GM19239 (cell line): ENCODE data around the gene PYHIN1.
"Not testable (repeated sequence)": the region's sequence is repeated elsewhere in the genome, so short reads cannot be mapped to it uniquely, and the experiment has no call there.

Experiments
- DNase-seq: peaks from one replicate; pipeline ENCODE4 v3.0.0; 2011; ENCODE audit warnings: low spot score; ENCODE audit not compliant: insufficient read length
- FAIRE-seq: peaks from 2 replicates; lab custom pipeline; 2011; peaks lifted over from hg19 to GRCh38; lab: Jason Lieb, UNC

Gene PYHIN1

GRCh38 chr1:159010391-159010790 is 79.0 kb downstream of the PYHIN1 start:
- DNase-seq = no peak
- no peak for FAIRE-seq

DNA sequence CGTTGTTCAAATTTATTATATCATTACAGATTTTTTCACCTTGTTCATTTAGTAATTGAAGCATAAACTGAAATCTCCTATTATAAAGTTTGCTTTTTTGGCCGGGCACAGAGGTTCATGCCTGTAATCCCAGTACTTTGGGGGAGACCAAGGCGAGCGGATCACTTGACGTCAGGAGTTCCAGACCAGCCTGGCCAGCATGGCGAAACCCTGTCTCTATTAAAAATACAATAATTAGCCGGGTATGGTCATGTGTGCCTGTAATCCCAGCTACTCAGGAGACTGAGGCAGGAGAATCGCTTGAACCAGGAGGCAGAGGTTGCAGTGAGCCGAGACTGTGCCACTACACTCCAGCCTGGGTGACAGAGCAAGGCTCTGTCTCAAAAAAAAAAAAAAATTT is 79.6 kb downstream of the PYHIN1 start:
- FAIRE-seq, DNase-seq: not testable (repeated sequence)

DNA sequence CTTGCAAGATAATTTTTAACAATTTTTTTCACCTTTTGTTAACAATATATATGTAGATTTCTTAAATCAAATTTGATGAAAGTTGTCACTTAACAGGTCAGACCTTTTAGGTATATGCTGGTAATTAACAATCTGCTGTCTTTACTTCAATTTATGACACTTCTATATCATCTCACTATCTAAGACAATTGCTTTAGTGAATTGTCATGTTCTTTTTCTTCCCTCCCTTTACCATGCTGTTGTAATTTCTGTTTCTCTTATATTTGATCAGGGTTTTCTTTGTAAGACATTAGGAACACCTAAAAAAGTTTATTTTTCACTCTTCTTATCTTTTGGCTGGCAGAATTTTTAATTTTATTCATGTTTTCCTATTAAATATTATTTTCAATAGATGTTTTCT is 80.4 kb downstream of the PYHIN1 start:
- FAIRE-seq (no peak), DNase-seq (no peak)

DNA sequence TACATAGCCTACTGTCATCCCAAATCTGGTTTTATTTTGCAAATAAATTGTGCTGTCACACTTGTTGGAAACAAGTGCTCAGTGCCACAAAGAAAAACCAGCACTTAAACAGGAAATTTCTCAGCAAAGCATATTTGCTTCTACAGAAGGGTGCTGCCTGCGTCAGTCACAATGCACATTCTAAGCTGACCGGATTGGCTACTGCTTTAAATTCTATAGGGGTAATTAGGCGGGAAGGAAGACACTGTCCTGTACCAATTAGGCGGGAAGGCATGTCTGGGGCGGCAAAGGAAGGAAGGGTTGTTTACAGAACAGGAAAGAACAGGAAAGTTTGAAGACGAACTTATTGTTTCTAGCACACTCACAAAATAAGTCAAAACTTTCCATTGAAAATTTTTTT is 81.1 kb downstream of the PYHIN1 start:
- FAIRE-seq (peak; percentile 95), DNase-seq (no peak)

DNA sequence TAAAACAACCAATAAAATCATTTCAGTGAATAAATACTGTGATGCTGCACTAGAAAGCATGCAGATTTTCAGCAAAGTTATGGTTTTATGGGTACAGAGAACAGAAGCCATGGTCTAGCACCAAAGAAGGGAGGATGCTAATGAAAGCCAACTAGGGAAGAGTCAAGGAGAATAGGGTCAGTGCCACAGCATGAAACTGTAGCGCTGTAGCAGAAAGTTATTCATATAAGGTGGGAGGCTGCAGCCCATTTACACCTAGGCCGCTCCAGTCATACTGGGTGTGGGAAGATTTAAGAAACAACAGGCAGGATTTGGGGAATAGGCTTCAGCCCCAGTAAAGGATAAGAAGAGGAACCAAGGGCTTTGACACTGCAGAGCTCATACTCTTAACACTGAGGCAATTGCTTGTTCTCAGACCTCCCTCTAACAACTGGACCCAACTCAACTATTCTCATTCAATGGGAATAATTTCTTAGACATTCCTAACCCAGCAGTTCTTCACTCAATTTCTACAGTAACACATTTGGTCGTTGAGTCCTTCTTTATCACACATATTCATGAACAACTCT is 82.7 kb downstream of the PYHIN1 start:
- no peak for DNase-seq
- peak; percentile 93 for FAIRE-seq

- no peak for FAIRE-seq
- DNase-seq = no peak
Observed at GRCh38 chr1:159014851-159015250, 83.5 kb downstream of the PYHIN1 start.

DNA sequence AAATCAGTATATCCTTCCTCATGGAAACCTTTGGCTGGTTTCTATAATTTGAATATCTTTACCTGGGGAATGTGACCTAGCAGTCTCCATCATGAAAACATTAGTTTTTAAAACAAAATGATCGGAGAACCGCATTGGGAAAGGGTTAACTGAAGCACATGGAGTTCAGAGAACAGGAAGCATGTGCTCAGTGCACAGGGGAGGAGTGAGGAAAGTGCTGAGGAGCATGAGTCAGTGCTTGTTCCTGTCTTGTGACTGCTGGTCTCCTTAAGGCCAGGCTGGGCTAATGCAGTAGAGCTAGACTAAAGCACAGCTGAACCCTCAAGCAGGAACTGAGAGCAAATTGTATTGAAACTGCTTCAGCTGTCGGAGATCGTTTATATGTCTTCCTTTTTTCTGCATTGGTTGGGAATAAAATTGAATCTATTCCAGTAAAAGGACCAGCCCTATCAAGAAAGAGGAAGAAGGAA is 84.1 kb downstream of the PYHIN1 start:
- peak; percentile 28 for DNase-seq
- peak; percentile 100 for FAIRE-seq

- no peak for FAIRE-seq
- no peak for DNase-seq
Observed at GRCh38 chr1:159023723-159024122, 92.4 kb downstream of the PYHIN1 start.

DNA sequence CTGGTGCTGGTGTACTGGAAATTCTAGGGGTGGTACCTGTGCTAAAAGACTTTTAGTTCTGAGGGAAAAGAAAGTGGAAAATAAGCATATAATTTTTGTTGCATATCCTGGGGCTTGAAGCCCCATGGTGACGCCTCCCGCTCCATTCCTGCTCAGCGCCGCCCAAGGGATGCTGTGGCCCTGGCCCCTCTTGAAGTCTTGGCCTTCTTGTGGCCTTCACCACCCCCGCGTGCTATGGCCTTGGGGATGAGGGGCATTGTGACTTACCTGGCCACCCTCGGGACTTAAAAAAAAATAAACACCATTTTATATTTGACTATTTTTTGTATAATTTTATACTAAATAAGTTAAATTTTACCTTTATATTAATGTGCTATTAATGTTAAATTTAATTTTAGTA is 93.7 kb downstream of the PYHIN1 start:
- DNase-seq (no peak), FAIRE-seq (no peak)
